Stimulated activated CD8-positive, alpha-beta memory T cell treated with anti-CD3 and anti-CD28 coated beads, Interleukin-12 subunit alpha, Interleukin-12 subunit beta, amount 100 ng/mL, for 4 hours (primary cell): ENCODE measurements around the gene HLCS.
"Not testable (repeated sequence)": the region's sequence is repeated elsewhere in the genome, so short reads cannot be mapped to it uniquely, and the experiment has no call there.

ENCODE experiments used
- DNase-seq: peaks from one replicate; pipeline ENCODE4 v3.0.0-alpha.2; 2020; ENCODE audit warnings: low read depth

The HLCS gene

GRCh38 chr21:36848730-36849274 is 117.7 kb downstream of the HLCS start:
- DNase-seq: no peak

- DNase-seq: no peak
Measured at GRCh38 chr21:36847189-36847588, 119.3 kb downstream of the HLCS start.

GRCh38 chr21:36846631-36847030 is 119.8 kb downstream of the HLCS start:
- DNase-seq: no peak

GRCh38 chr21:36845790-36846189 is 120.7 kb downstream of the HLCS start:
- DNase-seq: no peak

- no peak for DNase-seq
Measured at GRCh38 chr21:36845070-36845469, 121.4 kb downstream of the HLCS start.

GRCh38 chr21:36841866-36842265 is 124.6 kb downstream of the HLCS start:
- no peak for DNase-seq

GRCh38 chr21:36839735-36840134 is 126.7 kb downstream of the HLCS start:
- DNase-seq: no peak

GRCh38 chr21:36839123-36839522 is 127.3 kb downstream of the HLCS start:
- DNase-seq: no peak

GRCh38 chr21:36835383-36835795 is 131.1 kb downstream of the HLCS start:
- DNase-seq: no peak

GRCh38 chr21:36834192-36834591 is 132.3 kb downstream of the HLCS start:
- no peak for DNase-seq

- DNase-seq: no peak
Measured at GRCh38 chr21:36830100-36830499, 136.4 kb downstream of the HLCS start.

- DNase-seq: no peak
Measured at GRCh38 chr21:36828891-36829515, 137.5 kb downstream of the HLCS start.

GRCh38 chr21:36828208-36828607 is 138.3 kb downstream of the HLCS start:
- no peak for DNase-seq

GRCh38 chr21:36825658-36826057 is 140.8 kb downstream of the HLCS start:
- no peak for DNase-seq

GRCh38 chr21:36821032-36821299 is 145.5 kb downstream of the HLCS start:
- DNase-seq: no peak

- DNase-seq: no peak
Measured at GRCh38 chr21:36820176-36821031, 146.1 kb downstream of the HLCS start.

- DNase-seq: no peak
Measured at GRCh38 chr21:36817732-36818450, 148.6 kb downstream of the HLCS start.

- DNase-seq: no peak
Measured at GRCh38 chr21:36816561-36817130, 149.8 kb downstream of the HLCS start.

GRCh38 chr21:36816026-36816425 is 150.4 kb downstream of the HLCS start:
- not testable (repeated sequence) for DNase-seq

- DNase-seq: no peak
Measured at GRCh38 chr21:36815284-36815683, 151.2 kb downstream of the HLCS start.

GRCh38 chr21:36813052-36813451 is 153.4 kb downstream of the HLCS start:
- no peak for DNase-seq

- DNase-seq: no peak
Measured at GRCh38 chr21:36811762-36812161, 154.7 kb downstream of the HLCS start.

- DNase-seq: no peak
Measured at GRCh38 chr21:36810443-36810842, 156.0 kb downstream of the HLCS start.
